ENCODE results near the gene FYB1.

The FYB1 gene

DNA sequence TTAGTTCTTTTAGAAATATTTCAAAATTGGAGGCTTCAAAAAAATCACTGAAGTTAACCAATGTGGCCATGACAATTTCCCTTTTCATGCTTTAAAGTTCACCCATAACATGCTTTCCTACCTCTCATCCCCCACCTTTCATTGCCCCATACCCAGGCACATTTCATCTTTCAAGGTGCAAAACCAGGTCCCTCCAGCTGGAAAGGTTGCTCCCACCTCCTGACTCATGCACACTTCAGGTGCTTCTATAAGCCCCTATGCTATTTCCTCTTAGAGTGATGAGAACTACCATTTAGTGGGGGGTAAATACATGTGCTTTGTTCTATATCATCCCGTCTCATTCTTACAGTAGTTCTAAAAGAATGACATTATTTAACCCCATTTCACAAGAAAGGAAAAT, 15.4 kb downstream of the FYB1 start:
- no peak for DNase-seq (ENCODE audit: low read depth, low spot score)

DNA sequence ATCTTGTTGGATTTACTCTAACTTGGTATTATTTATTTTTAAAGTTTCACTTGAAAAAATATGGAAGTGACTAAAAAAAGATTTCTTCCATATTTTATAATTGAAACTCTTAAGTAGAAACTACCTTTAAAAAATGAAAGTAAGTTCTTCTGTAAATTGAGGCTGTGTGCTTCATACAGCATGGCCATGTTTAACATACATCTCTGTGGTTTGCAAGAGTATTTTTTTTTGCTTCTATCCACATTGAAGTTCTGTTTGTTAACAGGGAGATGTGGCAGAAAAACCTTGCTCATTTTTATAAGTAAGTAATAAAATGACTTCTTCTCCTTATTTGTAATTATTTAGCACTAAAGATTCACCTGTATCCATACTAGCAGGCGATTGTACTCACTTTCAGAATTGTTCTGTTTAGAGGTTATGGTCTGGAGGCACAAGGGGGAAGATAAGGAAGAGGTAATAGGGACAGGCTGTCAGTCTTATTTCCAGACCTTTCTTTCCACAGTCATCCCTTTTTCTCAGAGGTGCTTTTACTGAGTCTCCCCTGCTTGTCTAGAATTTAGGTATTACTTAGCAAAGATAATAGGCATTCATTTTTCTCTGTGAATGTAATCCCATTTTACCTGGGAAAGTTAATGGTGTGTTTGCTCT, 16.0 kb downstream of the FYB1 start:
- no peak for DNase-seq (ENCODE audit: low read depth, low spot score)

DNA sequence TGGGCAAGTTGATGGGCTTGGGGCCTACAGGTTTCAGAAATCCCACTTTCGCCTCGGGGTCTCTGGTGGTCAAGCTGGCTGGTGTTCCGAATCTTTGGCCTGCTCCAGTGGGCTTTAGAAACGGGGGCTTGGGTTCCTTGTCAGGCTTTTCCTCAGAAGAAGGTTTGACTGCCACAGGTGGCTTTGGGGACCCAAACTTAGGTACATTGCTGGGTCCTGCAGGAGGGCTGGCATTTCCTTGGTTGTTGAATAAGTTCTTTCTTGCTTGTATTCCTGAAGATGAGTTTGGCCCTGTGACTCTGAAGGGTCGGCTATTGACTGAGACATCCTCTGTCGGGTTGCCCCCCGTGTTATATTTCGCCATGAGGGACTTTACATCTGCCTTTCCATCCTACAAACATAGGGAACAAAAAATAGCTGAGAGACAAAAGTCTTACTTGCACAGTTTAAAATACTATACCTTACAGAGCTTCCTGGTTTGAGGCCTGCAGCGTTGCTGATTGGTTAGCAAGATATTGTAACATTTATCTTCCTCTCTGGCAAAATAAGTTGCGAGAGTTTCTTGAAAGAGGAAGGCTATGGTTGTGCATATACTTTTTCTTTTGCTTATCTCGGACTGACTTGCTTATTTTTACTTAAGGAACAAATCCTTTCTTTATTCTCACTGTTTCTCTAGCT, 16.6 kb downstream of the FYB1 start:
- no peak for DNase-seq (ENCODE audit: low read depth, low spot score)

DNA sequence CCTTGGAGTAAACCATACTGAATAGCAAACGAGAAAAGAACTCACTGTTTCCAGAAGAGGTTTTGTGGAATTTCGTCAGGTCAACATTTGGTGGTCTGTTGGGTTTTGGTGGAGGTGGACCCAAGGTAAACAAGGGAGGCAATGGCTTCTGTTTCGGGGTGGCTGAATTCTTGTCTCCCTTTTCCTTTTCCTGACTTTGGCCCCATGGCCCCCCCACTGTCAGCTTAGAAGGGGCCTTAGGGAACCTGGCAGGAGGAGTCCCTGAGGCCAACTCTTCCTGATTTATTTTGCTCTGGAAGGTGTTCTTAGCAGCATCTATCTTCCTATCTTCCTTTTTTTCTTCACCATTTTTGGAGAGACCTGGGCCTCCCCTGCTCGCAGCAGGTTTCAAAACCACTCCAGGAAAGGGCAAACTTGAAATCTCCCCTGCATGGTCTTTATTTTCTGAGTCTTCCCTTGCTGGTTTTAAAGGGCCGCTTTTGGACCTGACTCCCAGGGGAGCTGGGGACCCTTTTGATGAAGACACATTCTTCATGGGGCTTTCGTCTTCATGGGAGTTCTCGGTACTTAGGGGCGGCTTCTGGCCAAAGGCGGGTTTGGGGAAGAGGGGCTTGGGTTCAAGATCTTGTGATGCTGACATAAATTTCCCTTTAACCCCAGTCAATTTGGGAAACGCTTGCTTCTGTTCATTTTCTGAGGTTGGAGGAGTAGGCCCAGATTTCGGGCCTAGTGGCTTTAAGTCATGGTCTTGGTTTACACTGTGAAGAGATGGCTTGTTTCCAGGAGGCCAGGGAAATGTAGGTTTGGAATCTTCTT, 17.4 kb downstream of the FYB1 start:
- DNase-seq (ENCODE audit: low read depth, low spot score) = no peak

DNA sequence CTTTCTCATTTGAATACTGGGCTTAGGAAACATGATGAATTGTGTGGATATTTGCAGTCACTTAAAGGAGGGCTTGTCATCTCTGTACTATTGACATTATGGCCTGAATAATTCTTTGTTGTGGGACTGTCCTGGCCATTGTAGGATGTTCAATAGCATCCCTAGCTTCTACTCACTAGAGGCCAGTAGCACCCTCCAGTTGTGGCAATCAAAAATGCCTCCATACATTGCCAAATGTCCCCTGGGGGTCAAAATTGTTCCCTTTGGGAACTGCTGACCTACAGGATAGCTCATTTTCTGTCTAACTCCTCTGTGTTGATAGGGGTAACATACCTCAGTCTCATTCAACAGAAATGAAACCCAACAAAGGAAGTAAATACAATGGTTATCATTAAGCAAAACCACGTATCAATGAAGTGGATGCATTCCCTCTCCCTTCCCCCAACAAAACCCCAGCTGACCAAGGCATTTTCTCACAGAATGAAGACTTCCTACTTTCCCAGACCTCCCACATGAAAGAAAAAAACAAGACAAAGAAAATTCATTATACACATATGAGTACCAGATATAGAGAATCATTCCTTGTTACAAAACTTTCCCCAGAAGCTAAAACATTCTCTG, 18.1 kb downstream of the FYB1 start:
- DNase-seq (ENCODE audit: low read depth, low spot score) = no peak

DNA sequence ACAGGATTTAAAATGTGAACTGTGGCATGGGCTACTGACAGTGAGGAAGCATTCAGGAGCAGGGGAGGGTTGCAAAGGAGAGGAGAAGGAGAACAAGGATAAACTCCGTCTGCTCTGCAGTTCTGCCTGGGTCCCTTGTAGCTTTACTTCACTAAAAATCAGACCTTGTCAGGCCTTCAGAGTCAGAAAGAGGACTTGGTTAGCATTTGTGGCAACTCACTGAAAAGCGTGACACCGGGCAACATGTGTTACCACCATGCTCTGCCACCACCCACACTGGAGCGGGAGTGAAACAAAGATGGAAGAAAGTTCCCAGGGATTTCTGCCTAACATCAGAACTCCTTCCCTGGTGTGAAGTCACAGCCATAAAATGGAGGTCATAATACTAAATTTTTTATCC, 19.3 kb downstream of the FYB1 start:
- no peak for DNase-seq (ENCODE audit: low read depth, low spot score)

DNA sequence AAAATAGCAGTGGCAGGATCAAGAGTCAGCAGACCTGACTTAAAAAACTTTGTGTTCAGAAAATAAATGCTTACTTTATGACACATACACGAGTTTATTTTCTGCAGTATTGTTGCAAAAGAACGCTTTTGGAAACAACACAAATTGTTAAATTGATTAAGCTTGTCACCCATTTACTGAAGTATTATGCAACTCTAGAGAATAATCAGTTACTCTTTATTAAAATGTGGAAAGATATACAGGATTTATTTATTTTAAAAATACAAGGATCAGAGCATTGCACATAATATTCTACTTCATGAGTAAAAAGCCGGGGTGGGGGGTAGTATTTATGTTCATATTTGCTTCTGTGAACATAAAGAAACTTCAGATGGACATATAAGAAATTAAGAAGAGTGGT, 20.0 kb downstream of the FYB1 start:
- DNase-seq (ENCODE audit: low read depth, low spot score) = no peak

DNA sequence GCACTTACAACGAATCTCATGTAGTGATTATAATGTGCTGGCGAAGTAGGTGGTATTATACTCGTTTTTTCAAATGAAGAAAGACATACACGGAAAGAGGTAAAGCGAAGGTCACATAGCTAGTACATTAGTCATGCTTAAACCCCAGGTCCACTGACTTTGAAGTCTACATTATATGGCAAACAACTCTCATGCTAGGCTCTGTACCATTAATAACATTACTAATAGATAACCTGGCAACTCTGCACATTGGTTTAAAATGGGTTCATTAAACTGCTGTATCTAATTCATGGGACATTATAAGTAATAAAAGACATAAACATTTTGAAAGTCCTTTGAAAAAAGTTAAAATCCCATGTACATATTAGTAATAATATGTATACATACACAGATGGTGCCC, 21.2 kb downstream of the FYB1 start:
- peak; percentile 21 for DNase-seq (ENCODE audit: low read depth, low spot score)

DNA sequence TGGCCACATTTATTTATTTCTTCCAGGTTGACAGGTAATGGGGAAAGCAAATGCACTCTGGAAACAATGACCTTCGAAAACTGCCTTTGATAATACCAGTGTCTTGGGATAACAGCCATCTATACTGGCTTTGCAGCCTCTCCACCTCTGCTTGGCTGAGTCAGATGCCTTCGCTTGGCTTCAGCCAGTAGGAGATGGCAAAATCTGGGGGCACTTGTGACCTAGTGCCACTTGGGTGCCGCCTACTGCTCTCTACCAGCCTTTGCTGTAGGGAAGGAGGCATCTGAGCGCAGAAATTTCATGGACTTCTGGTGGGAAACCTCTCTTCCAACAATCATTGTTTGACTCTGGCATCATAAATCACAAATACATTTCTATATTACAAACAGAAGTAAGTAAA, 21.8 kb downstream of the FYB1 start:
- DNase-seq (ENCODE audit: low read depth, low spot score) = no peak

DNA sequence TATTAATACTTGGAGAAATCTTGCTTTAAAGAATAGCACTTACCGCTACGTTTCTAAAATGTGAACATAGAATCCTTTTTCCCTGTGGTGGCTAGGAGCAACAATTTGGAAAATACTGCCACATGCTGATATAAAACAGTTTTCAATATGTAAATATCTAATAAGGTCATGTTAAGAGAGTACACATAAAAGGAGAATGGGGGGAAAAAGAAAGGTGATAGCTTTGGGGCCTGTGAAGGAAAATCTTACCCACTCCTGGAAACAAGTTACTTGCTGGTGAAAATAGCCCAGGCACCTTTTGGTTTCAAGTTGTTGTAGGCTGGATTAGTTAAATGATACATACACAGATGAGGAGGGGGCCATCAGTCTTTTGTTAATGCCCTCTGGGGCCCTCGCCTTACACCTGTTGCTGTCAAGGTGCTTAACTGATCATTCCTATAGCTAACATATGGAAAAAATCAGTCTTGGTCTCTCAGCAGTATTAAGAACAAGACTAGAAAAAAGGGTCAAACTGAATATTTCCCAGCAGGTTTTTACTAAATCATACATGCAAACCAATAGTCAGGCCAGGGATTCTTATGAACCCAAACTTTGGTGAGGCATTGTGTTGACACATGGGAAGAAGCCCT, 24.1 kb downstream of the FYB1 start:
- no peak for DNase-seq (ENCODE audit: low read depth, low spot score)

DNA sequence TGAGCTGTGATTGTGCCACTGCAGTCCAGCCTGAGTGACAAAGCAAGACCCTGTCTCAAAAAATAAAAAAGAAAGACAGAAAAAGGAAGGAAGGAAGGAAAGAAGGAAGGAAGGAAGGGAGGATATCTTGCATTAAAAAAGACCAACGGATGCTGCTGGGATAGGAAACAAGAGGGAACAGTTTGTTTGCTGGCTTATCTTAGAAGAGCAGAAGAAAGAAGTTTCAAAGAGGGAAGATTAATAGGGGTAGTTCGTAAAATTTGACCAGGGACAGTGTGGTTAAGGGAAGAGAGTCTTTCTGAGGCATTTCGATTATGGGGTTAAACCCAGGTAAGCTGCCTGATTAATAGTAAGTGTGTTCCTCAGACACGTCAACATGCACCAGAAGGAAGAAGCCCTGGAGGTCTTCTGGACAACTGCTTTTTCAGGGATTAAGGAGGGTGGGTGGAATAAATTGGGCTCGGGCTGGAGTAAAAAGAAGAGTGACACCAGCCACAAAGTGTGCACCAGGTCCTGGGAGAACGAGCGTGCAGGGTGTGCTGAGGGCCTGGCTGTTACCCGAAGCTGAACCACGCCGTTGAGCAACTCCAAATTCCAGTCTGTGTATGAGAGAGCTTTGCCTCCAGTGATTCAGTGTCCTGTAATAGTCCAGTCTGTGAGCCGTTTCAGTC, 24.8 kb downstream of the FYB1 start:
- DNase-seq (ENCODE audit: low read depth, low spot score) = peak; percentile 14

DNA sequence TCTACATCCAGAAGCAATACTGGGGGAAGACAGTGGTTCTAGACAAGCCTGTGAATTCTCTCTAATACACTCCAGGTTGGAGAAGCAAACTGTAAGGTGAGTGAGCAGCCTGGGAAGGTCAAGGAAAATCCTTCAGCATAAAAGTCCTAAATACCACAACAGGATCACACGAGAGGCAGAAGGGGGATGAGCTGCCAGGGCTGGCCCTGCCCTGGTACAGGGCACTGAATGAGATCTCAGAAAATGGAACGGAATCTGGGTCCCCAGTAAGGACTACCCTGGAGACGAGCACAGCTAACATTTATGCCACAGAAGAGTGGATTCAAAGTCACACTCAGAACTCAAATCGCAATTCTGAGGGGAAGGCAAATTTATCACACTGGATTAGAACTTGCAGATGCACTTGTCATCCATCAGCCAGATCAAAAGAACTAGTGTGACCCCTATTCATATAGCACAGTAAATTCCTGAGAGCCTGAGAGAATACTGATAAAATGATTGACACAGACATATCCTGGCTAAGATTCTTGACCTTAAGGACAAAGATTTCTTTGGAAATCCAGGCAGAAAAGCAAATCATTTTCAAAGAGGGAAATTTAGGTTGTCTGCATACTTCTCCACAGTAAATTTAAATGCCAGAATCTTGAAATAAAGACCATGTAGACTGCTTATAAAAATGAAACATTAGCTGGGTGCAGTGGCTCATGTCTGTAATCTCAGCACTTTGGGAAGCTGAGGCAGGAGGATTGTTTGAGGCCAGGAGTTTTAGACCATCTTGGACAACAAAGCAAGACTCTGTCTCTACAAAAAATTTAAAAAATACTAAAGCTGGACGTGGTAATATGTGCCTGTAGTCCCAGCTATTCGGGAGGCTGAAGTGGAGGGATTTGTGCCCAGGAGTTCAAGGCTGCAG, 25.6 kb downstream of the FYB1 start:
- no peak for DNase-seq (ENCODE audit: low read depth, low spot score)

DNA sequence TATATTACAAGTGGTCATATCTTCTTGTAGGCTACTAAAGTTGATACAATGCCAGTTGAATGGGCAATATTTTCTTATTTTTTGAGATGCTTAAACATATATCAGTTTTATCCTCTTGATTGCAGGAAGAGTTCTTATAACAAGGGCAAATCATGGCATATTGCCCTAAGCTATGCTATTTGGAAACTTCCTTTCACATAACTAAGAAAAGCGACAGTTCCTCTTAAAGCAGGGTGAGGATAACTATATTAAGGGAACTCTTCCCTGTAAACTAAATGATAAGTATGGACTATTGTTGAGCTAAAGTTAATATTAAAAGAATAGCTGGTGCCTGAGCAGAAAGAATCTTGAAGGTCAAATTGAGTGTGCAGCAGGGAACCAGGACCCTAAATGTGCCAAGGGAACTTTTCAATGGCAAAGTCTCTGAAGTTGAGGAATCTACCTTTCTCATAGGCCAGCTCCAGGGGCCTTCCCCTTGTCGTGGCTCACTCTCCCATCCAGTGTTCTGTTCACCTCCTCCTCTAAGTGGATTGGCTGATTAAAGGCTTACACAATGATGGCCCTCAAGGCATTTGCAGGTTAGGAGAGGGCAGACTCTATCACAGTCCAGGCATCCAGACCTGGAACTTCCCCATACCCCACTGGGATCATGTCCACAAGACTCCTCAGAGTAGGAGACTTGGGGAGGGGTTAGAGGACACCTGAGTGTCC, 26.8 kb downstream of the FYB1 start:
- no peak for DNase-seq (ENCODE audit: low read depth, low spot score)

DNA sequence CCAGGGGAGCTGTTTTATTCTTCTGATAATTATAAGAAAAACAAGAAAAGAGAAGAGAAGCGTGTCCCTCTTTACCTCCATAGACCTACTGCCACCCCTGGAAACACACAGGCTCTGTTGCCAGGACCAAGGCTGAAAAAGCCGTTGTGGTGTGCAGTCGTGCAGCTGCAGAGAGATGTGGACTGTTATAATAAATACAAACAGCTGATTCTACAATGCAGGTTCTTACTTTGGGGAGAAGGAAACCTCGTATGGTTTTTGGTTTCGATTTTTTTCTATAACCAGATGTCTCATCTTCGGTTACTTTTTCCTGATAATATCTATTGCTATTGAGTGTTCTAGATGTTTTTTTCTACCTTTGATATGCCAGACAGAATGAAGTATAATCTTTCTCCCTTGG, 28.1 kb downstream of the FYB1 start:
- no peak for DNase-seq (ENCODE audit: low read depth, low spot score)

DNA sequence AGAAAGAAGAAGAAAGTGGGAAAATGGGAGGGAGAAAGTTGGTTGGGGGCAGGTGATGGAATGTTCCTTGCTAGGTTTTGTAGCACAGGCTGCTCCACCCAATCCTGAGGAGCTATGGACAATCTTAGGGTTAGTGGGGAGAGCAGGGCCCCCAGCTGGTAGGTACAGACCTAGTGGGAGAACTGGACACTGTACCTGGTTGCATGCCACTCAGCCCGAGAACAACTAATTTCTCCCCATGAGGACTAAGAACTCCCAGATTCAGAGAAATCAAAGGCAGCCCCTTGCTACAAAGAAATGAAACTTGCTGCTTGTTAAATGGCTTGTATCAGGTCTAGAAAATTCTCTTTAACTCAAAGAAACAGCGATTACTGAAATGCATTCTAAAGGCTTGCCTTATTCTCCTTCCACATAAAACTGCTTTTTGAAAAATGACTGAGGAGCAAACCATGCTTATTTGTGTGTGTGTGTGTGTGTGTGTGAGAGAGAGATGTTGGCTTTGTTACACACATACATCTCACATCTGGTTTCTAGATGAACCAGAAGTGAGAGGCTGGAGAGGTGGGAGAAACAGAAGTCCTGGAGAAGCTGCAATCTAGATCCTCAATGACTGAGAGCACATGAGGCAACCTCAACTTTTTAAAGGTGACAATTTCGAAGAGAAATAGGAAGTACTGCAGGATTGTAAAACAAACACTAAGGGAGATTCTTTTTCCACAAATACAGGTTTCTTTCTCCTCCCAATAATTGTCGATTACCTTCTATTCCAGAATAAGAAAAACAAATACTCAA, 28.9 kb downstream of the FYB1 start:
- DNase-seq (ENCODE audit: low read depth, low spot score) = no peak

DNA sequence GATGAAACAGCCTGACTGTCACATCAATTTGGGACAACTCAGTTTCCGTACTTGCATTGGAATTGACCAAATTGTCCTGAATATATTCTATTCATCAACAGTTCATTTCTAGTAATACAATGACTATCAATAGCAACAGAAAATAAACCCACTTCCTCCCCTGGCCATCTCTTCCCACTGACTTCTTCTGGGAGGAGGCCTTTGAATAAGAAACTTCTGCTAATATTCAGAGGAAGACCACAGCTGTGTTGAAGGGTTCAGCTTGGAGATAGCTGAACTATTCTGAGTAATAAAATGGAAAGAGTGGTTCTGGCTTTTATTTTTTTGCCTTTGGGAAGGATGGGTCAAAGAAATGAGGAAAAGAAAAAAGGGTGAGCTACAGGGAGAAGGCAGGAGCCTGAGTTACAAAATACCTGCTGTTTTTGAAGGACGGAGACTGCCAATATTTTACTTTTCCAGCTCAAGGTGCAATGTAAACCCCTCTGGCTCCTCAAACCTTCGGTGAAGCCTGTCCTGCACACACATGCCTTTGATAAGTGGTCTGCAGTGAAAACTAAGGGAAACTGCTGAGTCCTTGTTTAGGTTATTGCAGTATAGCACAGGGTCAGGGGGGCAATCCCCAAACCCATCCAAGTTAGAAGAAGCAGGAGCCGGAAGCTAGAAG, 29.9 kb downstream of the FYB1 start:
- no peak for DNase-seq (ENCODE audit: low read depth, low spot score)

DNA sequence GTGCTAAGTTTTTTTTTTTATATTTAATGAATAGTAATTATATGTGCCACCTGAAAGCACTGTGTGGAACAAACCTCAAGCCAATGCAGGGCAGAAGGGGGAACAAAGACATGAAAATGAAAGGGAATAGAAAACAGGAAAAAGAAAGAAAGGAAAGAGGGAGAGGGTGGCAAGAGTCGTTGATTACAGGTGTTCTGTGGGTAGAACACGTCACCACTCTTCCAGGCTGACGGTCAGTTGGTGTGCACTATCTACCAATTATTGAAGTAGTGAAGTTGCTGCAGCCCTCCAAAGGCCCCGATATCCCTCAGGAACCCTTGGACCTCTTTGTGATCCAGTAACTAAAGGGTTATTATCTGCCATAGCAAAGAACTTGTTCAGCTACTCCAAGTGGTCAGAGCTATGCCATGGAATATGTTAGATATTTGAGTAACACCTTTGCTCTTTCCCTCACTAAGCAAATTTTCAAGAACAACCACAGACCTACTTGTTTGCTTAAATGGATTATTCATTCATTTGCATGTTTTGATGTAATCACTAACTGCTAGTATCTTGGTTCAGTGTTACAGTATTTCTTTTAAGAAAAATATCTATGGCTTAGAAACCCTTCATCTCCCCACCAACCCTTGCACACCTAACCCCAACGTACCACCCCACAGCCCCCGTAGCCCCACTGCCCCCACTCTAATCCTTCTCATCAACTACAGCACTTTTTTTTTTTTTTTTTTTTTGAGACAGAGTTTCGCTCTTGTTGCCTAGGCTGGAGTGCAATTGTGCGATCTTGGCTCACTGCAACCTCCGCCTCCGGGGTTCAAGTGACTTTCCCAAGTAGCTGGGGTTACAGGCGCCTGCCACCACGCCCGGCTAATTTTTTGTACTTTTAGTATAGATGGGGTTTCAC, 31.3 kb downstream of the FYB1 start:
- no peak for DNase-seq (ENCODE audit: low read depth, low spot score)

Data from astrocyte of the hippocampus (primary cell).